K562 (cell line): ENCODE measurements around the gene STX19. TPM values are rescaled to one million over a fixed set of nuclear protein-coding genes. Genes with fewer than 3 reads are reported as not detected.

Experiments used
- ATAC-seq: fragments of 200-7000 bp; cut with Tn5 transposase; 3 replicates; pipeline ENCODE4 v1.9.1; 2020; ENCODE audit warnings: moderate library complexity
- Bru-seq: library from RNA; stranded (reverse); fragments of 400-500 nt; gene quantifications from one replicate; lab custom pipeline; 2021; lab: Mats Ljungman, UMichigan
- BruChase-seq, 2 experiments: library from RNA; stranded (reverse); fragments of 400-500 nt; gene quantifications; one replicate each; lab custom pipeline; 2021; lab: Mats Ljungman, UMichigan
- BruUV-seq: library from RNA; stranded (reverse); fragments of 400-500 nt; replicated peaks from 2 replicates; lab custom pipeline; 2021; lab: Mats Ljungman, UMichigan
- CTCF ChIA-PET: fragments of 300-600 bp; formaldehyde crosslinking; extraction: SDS; loops from one replicate; lab custom pipeline; 2021; ENCODE audit warnings: low intra/inter-chr PET ratio; lab: Yijun Ruan, JAX
- POLR2A ChIA-PET: fragments of 300-600, 350-650 bp; sonication (Branson Sonifier 250); formaldehyde crosslinking; extraction: SDS; loops from one replicate; lab custom pipeline; 2021; ENCODE audit warnings: antibody characterized with exemption, inconsistent platforms; lab: Yijun Ruan, JAX
- DNase-seq, 4 experiments: peaks; one replicate each; pipeline versions ENCODE4 v3.0.0 to v3.0.0-alpha.2; 2011 to 2018; ENCODE audit warnings: low spot score in 3 of 4, mixed read lengths in 3 of 4; ENCODE audit errors: extremely low read depth in 1 of 4
- FAIRE-seq: peaks from 2 replicates; lab custom pipeline; 2011; peaks lifted over from hg19 to GRCh38; lab: Jason Lieb, UNC
- H2AFZ ChIP-seq: 2 replicates; pipeline ENCODE4 v1.6.0; 2011; ENCODE audit warnings: low read depth, low read length, control low read depth, inconsistent platforms
- H3K27ac ChIP-seq: fragments of 200-600 bp; 3 replicates; pipeline ENCODE4 v1.8.0; 2011; ENCODE audit warnings: low read depth, mild to moderate bottlenecking, control low read depth, inconsistent platforms, low read length, moderate library complexity, mixed read lengths; ENCODE audit errors: extremely low read depth
- H3K27me3 ChIP-seq, 2 experiments: fragments of 300-600 bp in 1 of 2; 2 replicates in 1 of 2; 3 replicates in 1 of 2; pipeline versions ENCODE4 v1.6.0 to v1.8.0; 2011; ENCODE audit warnings: inconsistent platforms in 2 of 2, low read length in 2 of 2, mild to moderate bottlenecking in 1 of 2, mixed read lengths in 1 of 2, moderate library complexity in 1 of 2; ENCODE audit not compliant: control insufficient read depth in 2 of 2, insufficient read depth in 2 of 2
- H3K36me3 ChIP-seq: fragments of 300-600 bp; 3 replicates; pipeline ENCODE4 v1.8.0; 2011; ENCODE audit warnings: mild to moderate bottlenecking, low read length, inconsistent platforms; ENCODE audit not compliant: control insufficient read depth, insufficient read depth
- H3K4me1 ChIP-seq, 2 experiments: fragments of 200-600 bp in 1 of 2; replicated peaks in 1 of 2; 2 replicates in 1 of 2; 3 replicates in 1 of 2; pipeline versions ENCODE4 v1.5.1 to v1.8.0; 2011; ENCODE audit warnings: inconsistent platforms in 2 of 2, low read length in 2 of 2, mild to moderate bottlenecking in 1 of 2, mixed read lengths in 1 of 2, moderate library complexity in 1 of 2; ENCODE audit not compliant: control insufficient read depth in 2 of 2, insufficient read depth in 2 of 2
- H3K4me2 ChIP-seq: 2 replicates; pipeline ENCODE4 v1.6.1; 2011; ENCODE audit warnings: low read length, control low read depth, inconsistent platforms, mixed read lengths; ENCODE audit not compliant: insufficient read depth
- H3K4me3 ChIP-seq: fragments of 200-600 bp; sonication (generic), shearing (Covaris generic); 2 replicates; pipeline ENCODE4 v1.5.1; 2016; ENCODE audit warnings: control low read depth, inconsistent platforms
- H3K79me2 ChIP-seq: fragments of 200-600 bp; 3 replicates; pipeline ENCODE4 v1.8.0; 2011; ENCODE audit warnings: low read length, inconsistent platforms; ENCODE audit not compliant: control insufficient read depth, insufficient read depth
- H3K9ac ChIP-seq, 2 experiments: 2 replicates each; pipeline versions ENCODE4 v1.6.0 to v1.6.1; 2011; ENCODE audit warnings: low read depth in 2 of 2, low read length in 2 of 2, control low read depth in 1 of 2, inconsistent platforms in 1 of 2, mild to moderate bottlenecking in 1 of 2, mixed read lengths in 1 of 2; ENCODE audit not compliant: insufficient read depth in 1 of 2
- H3K9me1 ChIP-seq: one replicate; pipeline ENCODE4 v1.6.0; 2011; ENCODE audit warnings: inconsistent platforms, mild to moderate bottlenecking, low read length, moderate library complexity; ENCODE audit not compliant: control insufficient read depth, insufficient read depth
- H3K9me3 ChIP-seq: replicated peaks from 2 replicates; pipeline ENCODE4 v1.5.1; 2011; ENCODE audit warnings: low read depth, low read length, inconsistent platforms; ENCODE audit not compliant: control insufficient read depth, insufficient read depth
- H4K20me1 ChIP-seq: replicated peaks from 2 replicates; pipeline ENCODE4 v1.6.1; 2011; ENCODE audit warnings: low read length, inconsistent platforms, mixed read lengths; ENCODE audit not compliant: control insufficient read depth, insufficient read depth
- CLOCK ChIP-seq: fragments of 250-450 bp; sonication (Bioruptor Pico); IDR thresholded peaks from 2 replicates; pipeline ENCODE4 v1.4.0; 2020; ENCODE audit warnings: mild to moderate bottlenecking, moderate library complexity, borderline replicate concordance
- PBX2 ChIP-seq, 2 experiments: IDR thresholded peaks in 1 of 2; conservative IDR thresholded peaks in 1 of 2; 2 replicates each; pipeline ENCODE4 v1.6.1; 2016; ENCODE audit warnings: low read depth in 2 of 2, mild to moderate bottlenecking in 1 of 2, missing compliant biosample characterization in 1 of 2, missing genetic modification characterization in 1 of 2, moderate library complexity in 1 of 2
- POLR2AphosphoS2 ChIP-seq: IDR thresholded peaks from 2 replicates; pipeline ENCODE4 v1.6.1; 2012; ENCODE audit warnings: low read length, improper control_type of control experiment
- RBFOX2 ChIP-seq: fragments of 200-400 bp; formaldehyde crosslinking; IDR thresholded peaks from 2 replicates; pipeline ENCODE4 v1.6.1; 2017; ENCODE audit warnings: low read depth, mild to moderate bottlenecking, low read length, moderate library complexity
- TEAD1 ChIP-seq, 2 experiments: fragments of 450-650 bp in 1 of 2; sonication (generic) in 1 of 2; formaldehyde crosslinking; IDR thresholded peaks; 2 replicates each; pipeline versions ENCODE4 v1.4.0 to v1.8.0; 2020 to 2022; ENCODE audit warnings: mild to moderate bottlenecking in 2 of 2, missing genetic modification reagents in 1 of 2
- ZBTB49 ChIP-seq: sonication (generic); formaldehyde crosslinking; IDR thresholded peaks from 2 replicates; pipeline ENCODE4 v1.8.0; 2022; ENCODE audit warnings: missing genetic modification reagents, mild to moderate bottlenecking, borderline replicate concordance
- WGBS: fragments of 100-300 bp; shearing (Covaris generic); methylation state at CpG from one replicate; pipeline ENCODE4 v1.1.6; 2016; ENCODE audit warnings: low coverage, mixed read lengths; ENCODE audit not compliant: insufficient coverage; ENCODE audit errors: missing lambda C conversion rate; 5-methylcytosine and 5-hydroxymethylcytosine counted together
- in situ Hi-C: fragments of 300-500 bp; cut with MboI; formaldehyde crosslinking; loops from 4 replicates; pipeline ENCODE4 v1.15.0; 2018; ENCODE audit warnings: inconsistent platforms, mixed read lengths
- intact Hi-C: fragments of 100-400 bp; cut with micrococcal nuclease; formaldehyde crosslinking; loops from 2 replicates; pipeline ENCODE4 v1.14.2; 2022
- long read RNA-seq, 3 experiments: library from polyadenylated mRNA in 2 of 3; library from RNA in 1 of 3; unstranded in 2 of 3; stranded (forward) in 1 of 3; transcript quantifications; one replicate each; pipeline ENCODE4 v2.0.0, GENCODE V29; 2019 to 2022
- polyA minus RNA-seq, 3 experiments: library from RNA; depleted of rRNA, polyadenylated mRNA; stranded (reverse); fragments of >200 nt; gene quantifications; 2 replicates each; pipeline ENCODE4 v1.2.3, GENCODE V29; 2011
- polyA plus RNA-seq, 8 experiments: library from polyadenylated mRNA; depleted of rRNA in 4 of 8; stranded (reverse) in 5 of 8; unstranded in 3 of 8; fragments of >200 nt; fragmentation: Nextera tagmentation in 2 of 8; fragmentation: Illumina TruSeq in 1 of 8; extraction: Ambion mirVana in 2 of 8; extraction: Trizol in 1 of 8; gene quantifications; 2 replicates each; pipeline versions ENCODE4 v1.2.1 to v1.2.3, GENCODE V29; 2011 to 2014; ENCODE audit warnings: inconsistent platforms in 1 of 8, missing spikeins in 1 of 8
- total RNA-seq, 7 experiments: library from RNA; depleted of rRNA in 6 of 7; stranded (reverse); fragments of >200 nt in 6 of 7; fragmentation: Illumina TruSeq in 2 of 7; extraction: Trizol in 2 of 7; gene quantifications; 2 replicates each; pipeline versions ENCODE4 v1.2.1 to v1.2.3, GENCODE V29; 2011 to 2021; ENCODE audit warnings: low replicate concordance in 1 of 7

The STX19 gene
- total RNA-seq (2011; cell fraction: chromatin; rRNA removed; ENCODE audit: low replicate concordance): not detected in 2 replicates
- not detected in 2 replicates for total RNA-seq (2011; cell fraction: nucleolus; rRNA removed)
- not detected in 2 replicates for total RNA-seq (2011; cell fraction: nucleoplasm; rRNA removed)
- not detected in 2 replicates for total RNA-seq (2014; rRNA removed)
- not detected in 2 replicates for total RNA-seq (2014; rRNA removed; fragmentation: Illumina TruSeq; extraction: Trizol)
- not detected in 2 replicates for total RNA-seq (2015; rRNA removed; fragmentation: Illumina TruSeq; extraction: Trizol)
- total RNA-seq (2021): not detected in 2 replicates
- not detected in 2 replicates for polyA plus RNA-seq (2011; rRNA removed)
- not detected in 2 replicates for polyA plus RNA-seq (2011; cell fraction: cytosol; rRNA removed)
- polyA plus RNA-seq (2011; cell fraction: nucleus; rRNA removed): not detected in 2 replicates
- not detected in 2 replicates for polyA plus RNA-seq (2012)
- not detected in 2 replicates for polyA plus RNA-seq (2014; fragmentation: Illumina TruSeq; extraction: Trizol)
- under 1 TPM in 1 of 2 experiments, not detected in 1; 0.04 TPM for polyA plus RNA-seq (2014; fragmentation: Nextera tagmentation; extraction: Ambion mirVana)
- not detected in 2 replicates for polyA plus RNA-seq (2014; rRNA removed)
- polyA minus RNA-seq (2011; rRNA and poly(A)+ RNA removed): not detected in 2 replicates
- not detected in 2 replicates for polyA minus RNA-seq (2011; cell fraction: cytosol; rRNA and poly(A)+ RNA removed)
- polyA minus RNA-seq (2011; cell fraction: nucleus; rRNA and poly(A)+ RNA removed): not detected in 2 replicates
- percentile 7 among the genes with signal in this experiment for Bru-seq, nascent RNA
- percentile 13 among the genes with signal in this experiment for BruChase-seq, experiment 1, labeled RNA remaining after a 2-hour chase
- BruChase-seq, experiment 2, labeled RNA remaining after a 6-hour chase: percentile 11 among the genes with signal in this experiment
- long read RNA-seq, experiment 1: 0 reads
- long read RNA-seq, experiment 2: 0 reads
- long read RNA-seq, experiment 3: 0 reads

GRCh38 chr3:94028093-94028837 lies at the start of gene STX19:
Gene STX19 (minus strand): TSS chr3:94028597. CDS start chr3:94015269, 13,328 bp downstream.
- Histone ChIP-seq H3K4me1 (no peaks in the 10 kb centered on the region), H2AFZ (no peak within 1 kb of the TSS), H3K27ac (no peak within 1 kb of the TSS), H3K79me2 (no peaks in the 10 kb centered on the region), H4K20me1 (no peaks in the 10 kb centered on the region), H3K9me3 (no peaks in the 10 kb centered on the region), H3K4me3 (no peak within 1 kb of the TSS), H3K9ac (no peak within 1 kb of the TSS), H3K9me1 (no peaks in the 10 kb centered on the region), H3K4me2 (no peak within 1 kb of the TSS), H3K36me3 (no peaks in the 10 kb centered on the region; the same call in 2 of the 3 replicates), H3K27me3 (no peaks in the 10 kb centered on the region)
- no peak for DNase-seq
- no TSS peak for BruUV-seq
- 90% methylated on average over 8 of the region's 8 CpGs for WGBS
- POLR2A ChIA-PET: interaction anchor here (0.6 to 1.6 kb wide), 2 partner anchors 34 to 39 kb away, joined by 3 to 4 read pairs; partner anchors contain the start of genes DHFR2 and NSUN3
- ATAC-seq: no peak
- CTCF ChIA-PET: no interaction called here
- FAIRE-seq: no peak
- in situ Hi-C loops (no loop called here), intact Hi-C loops (no loop called here)
- TF ChIP-seq TEAD1 (CRISPR knock-in tag; IDR thresholded peaks at IDR 0.05): no peak
- TF ChIP-seq PBX2 (CRISPR knock-in tag; IDR thresholded peaks at IDR 0.05; ENCODE audit: low read depth): no peak
- TF ChIP-seq PBX2 (tag; conservative IDR thresholded peaks at IDR 0.05; ENCODE audit: low read depth): no peak
- no peak for TF ChIP-seq CLOCK (CRISPR knock-in tag)
- no peak for TF ChIP-seq POLR2AphosphoS2
- TF ChIP-seq ZBTB49: no peak
- no peak for TF ChIP-seq RBFOX2
